ENCODE measurements around the gene MBD3L1. TPM values are rescaled to one million over a fixed set of nuclear protein-coding genes. Genes with fewer than 3 reads are reported as not detected.

MBD3L1 gene
- total RNA-seq, 2 experiments from 2014 or later = not detected

GRCh38 chr19:8850488-8850887, 18.3 kb downstream of the MBD3L1 start:
- H3K4me3 ChIP-seq (ENCODE audit: low read depth, low read length, poor library complexity, severe bottlenecking) = no peak overlapping the region
- ChIA-PET CTCF (ENCODE audit: unreplicated experiment) (no interaction called here), POLR2A (interaction anchor here (0.5 kb wide), 1 partner anchor 271 kb away, joined by 6 read pairs; no protein-coding TSS in a partner anchor)
- DNase-seq (ENCODE audit: low spot score) = no peak
- no peak overlapping the region for H2AFZ ChIP-seq (ENCODE audit: low read length)
- no peak overlapping the region for H3K27ac ChIP-seq (ENCODE audit: low read depth, low read length, poor library complexity, severe bottlenecking)
- no peak for TF ChIP-seq CTCF (conservative IDR thresholded peaks at IDR 0.05; ENCODE audit: low read length)
- no peak for TF ChIP-seq EZH2phosphoT487 (IDR thresholded peaks at IDR 0.05; ENCODE audit: borderline replicate concordance, low read depth, low read length)
- H3K9me2 ChIP-seq (ENCODE audit: insufficient read depth, low read length) = no peaks in the 10 kb centered on the region
- H3K79me2 ChIP-seq (ENCODE audit: insufficient read depth, low read depth, low read length) = no peaks in the 10 kb centered on the region
- no peaks in the 10 kb centered on the region for H3K4me1 ChIP-seq (ENCODE audit: insufficient read depth, low read length, poor library complexity, severe bottlenecking)
- no TSS peak for BruUV-seq (replicated peaks)
- no peaks in the 10 kb centered on the region for H3K36me3 ChIP-seq (ENCODE audit: insufficient read depth, low read length)
- no peaks in the 10 kb centered on the region for H4K20me1 ChIP-seq (ENCODE audit: insufficient read depth, low read length)
- H3K9me3 ChIP-seq (ENCODE audit: low read length) = peaks cover 7% of the 10 kb centered on the region; the same call in 1 of the 2 replicates
- H3K4me2 ChIP-seq (ENCODE audit: low read length) = no peak overlapping the region
- intact Hi-C loops (cut with micrococcal nuclease; ENCODE audit: unreplicated experiment) = no loop called here

GRCh38 chr19:8858260-8858659, 26.1 kb downstream of the MBD3L1 start:
- H2AFZ ChIP-seq (ENCODE audit: low read length) = no peak overlapping the region
- no peak overlapping the region for H3K4me3 ChIP-seq (ENCODE audit: low read depth, low read length, poor library complexity, severe bottlenecking)
- H3K27ac ChIP-seq (ENCODE audit: low read depth, low read length, poor library complexity, severe bottlenecking) = no peak overlapping the region
- TF ChIP-seq CTCF (conservative IDR thresholded peaks at IDR 0.05; ENCODE audit: low read length) (no peak), EZH2phosphoT487 (IDR thresholded peaks at IDR 0.05; ENCODE audit: borderline replicate concordance, low read depth, low read length) (no peak)
- no peaks in the 10 kb centered on the region for H3K4me1 ChIP-seq (ENCODE audit: insufficient read depth, low read length, poor library complexity, severe bottlenecking)
- intact Hi-C loops (cut with micrococcal nuclease; ENCODE audit: unreplicated experiment) = no loop called here
- no peaks in the 10 kb centered on the region for H3K36me3 ChIP-seq (ENCODE audit: insufficient read depth, low read length)
- H3K4me2 ChIP-seq (ENCODE audit: low read length) = no peak overlapping the region
- no peaks in the 10 kb centered on the region for H3K9me2 ChIP-seq (ENCODE audit: insufficient read depth, low read length)
- no peaks in the 10 kb centered on the region for H3K9me3 ChIP-seq (ENCODE audit: low read length)
- POLR2A ChIA-PET = interaction anchor here (0.7 kb wide), 1 partner anchor 193 kb away, joined by 4 read pairs; no protein-coding TSS in a partner anchor
- H4K20me1 ChIP-seq (ENCODE audit: insufficient read depth, low read length) = no peaks in the 10 kb centered on the region
- no peaks in the 10 kb centered on the region for H3K79me2 ChIP-seq (ENCODE audit: insufficient read depth, low read depth, low read length)
- no TSS peak for BruUV-seq (replicated peaks)
- no peak for DNase-seq (ENCODE audit: low spot score)
- CTCF ChIA-PET (ENCODE audit: unreplicated experiment) = interaction anchor here (0.6 kb wide), 1 partner anchor 171 kb away, joined by 3 read pairs; no protein-coding TSS in a partner anchor

GRCh38 chr19:8866344-8866743, 34.2 kb downstream of the MBD3L1 start:
- no peaks in the 10 kb centered on the region for H3K9me3 ChIP-seq (ENCODE audit: low read length)
- no peaks in the 10 kb centered on the region for H3K9me2 ChIP-seq (ENCODE audit: insufficient read depth, low read length)
- H3K27ac ChIP-seq (ENCODE audit: low read depth, low read length, poor library complexity, severe bottlenecking) = no peak overlapping the region
- CTCF ChIA-PET (ENCODE audit: unreplicated experiment) = no interaction called here
- H3K4me1 ChIP-seq (ENCODE audit: insufficient read depth, low read length, poor library complexity, severe bottlenecking) = no peaks in the 10 kb centered on the region
- intact Hi-C loops (cut with micrococcal nuclease; ENCODE audit: unreplicated experiment) = no loop called here
- H4K20me1 ChIP-seq (ENCODE audit: insufficient read depth, low read length) = no peaks in the 10 kb centered on the region
- no peak overlapping the region for H3K4me3 ChIP-seq (ENCODE audit: low read depth, low read length, poor library complexity, severe bottlenecking)
- no peak overlapping the region for H2AFZ ChIP-seq (ENCODE audit: low read length)
- no peaks in the 10 kb centered on the region for H3K79me2 ChIP-seq (ENCODE audit: insufficient read depth, low read depth, low read length)
- POLR2A ChIA-PET = no interaction called here
- no peaks in the 10 kb centered on the region for H3K36me3 ChIP-seq (ENCODE audit: insufficient read depth, low read length)
- no peak for TF ChIP-seq EZH2phosphoT487 (IDR thresholded peaks at IDR 0.05; ENCODE audit: borderline replicate concordance, low read depth, low read length)
- TF ChIP-seq CTCF (conservative IDR thresholded peaks at IDR 0.05; ENCODE audit: low read length) = no peak
- no peak for DNase-seq (ENCODE audit: low spot score)
- no TSS peak for BruUV-seq (replicated peaks)
- no peak overlapping the region for H3K4me2 ChIP-seq (ENCODE audit: low read length)
